Muscle of leg (tissue), 16 donors: ENCODE data around the gene MN1. TPM values are rescaled to one million over a fixed set of nuclear protein-coding genes. Genes with fewer than 3 reads are reported as not detected.

Experiments
- DNase-seq: peaks from one replicate; pipeline ENCODE4 v3.0.0; 2013
- H3K27ac ChIP-seq: one replicate; pipeline ENCODE4 v1.5.1; 2013; ENCODE audit warnings: mild to moderate bottlenecking, low read length, control low read depth
- H3K27me3 ChIP-seq: one replicate; pipeline ENCODE4 v1.6.1; 2013; ENCODE audit warnings: low read length; ENCODE audit not compliant: control insufficient read depth, insufficient read depth
- H3K36me3 ChIP-seq: one replicate; pipeline ENCODE4 v1.6.1; 2013; ENCODE audit warnings: low read length; ENCODE audit not compliant: control insufficient read depth, insufficient read depth
- H3K4me1 ChIP-seq: one replicate; pipeline ENCODE4 v1.6.1; 2013; ENCODE audit warnings: low read length; ENCODE audit not compliant: control insufficient read depth, insufficient read depth
- H3K4me3 ChIP-seq: one replicate; pipeline ENCODE4 v1.5.1; 2013; ENCODE audit warnings: low read length, control low read depth
- H3K9me3 ChIP-seq: replicated peaks from 2 replicates; pipeline ENCODE4 v1.6.1; 2013; ENCODE audit warnings: low read depth, low read length; ENCODE audit not compliant: control insufficient read depth
- WGBS: methylation state at CpG from one replicate; pipeline ENCODE4 v1.1.5; 2013; ENCODE audit warnings: missing lambda C conversion rate; ENCODE audit not compliant: insufficient coverage; 5-methylcytosine and 5-hydroxymethylcytosine counted together
- long read RNA-seq, 11 donors: transcript quantifications; one replicate each; lab custom pipeline, GENCODE V29; 2026
- polyA plus RNA-seq, 8 donors: library from polyadenylated mRNA; unstranded; fragments of 120-200 nt; gene quantifications; one replicate each; pipeline versions ENCODE4 v1.2.1 to v1.2.3, GENCODE V29; 2013; ENCODE audit warnings: inconsistent platforms in 1 of 8, low replicate concordance in 1 of 8; ENCODE audit not compliant: insufficient read length in 8 of 8, insufficient read depth in 1 of 8
- total RNA-seq: library from RNA; stranded (reverse); fragments of 120-200 nt; gene quantifications from one replicate; pipeline ENCODE4 v1.2.4, GENCODE V29; 2013

Gene MN1
- total RNA-seq, result 9.9 TPM
- 10 to 100 TPM in 7 of 8 donors, 1 to 10 TPM in 1; 6.7 to 19.3 (median 14.2) TPM for polyA plus RNA-seq
- long read RNA-seq, donor 1, full-length matches to known transcripts, result 2 of 2 reads
- long read RNA-seq, donor 1, partial matches to known transcripts, result 0 of 2 reads
- long read RNA-seq, donor 1, other reads (novel, unspliced or antisense), result 0 of 2 reads
- long read RNA-seq, donor 2, full-length matches to known transcripts, result 1 of 1 reads
- long read RNA-seq, donor 2, partial matches to known transcripts, result 0 of 1 reads
- long read RNA-seq, donor 2, other reads (novel, unspliced or antisense), result 0 of 1 reads
- long read RNA-seq, donor 3, full-length matches to known transcripts, result 3 of 3 reads
- long read RNA-seq, donor 3, partial matches to known transcripts, result 0 of 3 reads
- long read RNA-seq, donor 3, other reads (novel, unspliced or antisense), result 0 of 3 reads
- long read RNA-seq, donor 4, full-length matches to known transcripts, result 2 of 2 reads
- long read RNA-seq, donor 4, partial matches to known transcripts, result 0 of 2 reads
- long read RNA-seq, donor 4, other reads (novel, unspliced or antisense), result 0 of 2 reads
- long read RNA-seq, donor 5, full-length matches to known transcripts, result 5 of 5 reads
- long read RNA-seq, donor 5, partial matches to known transcripts, result 0 of 5 reads
- long read RNA-seq, donor 5, other reads (novel, unspliced or antisense), result 0 of 5 reads
- long read RNA-seq, donor 6, full-length matches to known transcripts, result 6 of 6 reads
- long read RNA-seq, donor 6, partial matches to known transcripts, result 0 of 6 reads
- long read RNA-seq, donor 6, other reads (novel, unspliced or antisense), result 0 of 6 reads
- long read RNA-seq, donor 7, full-length matches to known transcripts, result 3 of 3 reads
- long read RNA-seq, donor 7, partial matches to known transcripts, result 0 of 3 reads
- long read RNA-seq, donor 7, other reads (novel, unspliced or antisense), result 0 of 3 reads
- long read RNA-seq, donor 8, full-length matches to known transcripts, result 1 of 1 reads
- long read RNA-seq, donor 8, partial matches to known transcripts, result 0 of 1 reads
- long read RNA-seq, donor 8, other reads (novel, unspliced or antisense), result 0 of 1 reads
- long read RNA-seq, donor 9, full-length matches to known transcripts, result 3 of 3 reads
- long read RNA-seq, donor 9, partial matches to known transcripts, result 0 of 3 reads
- long read RNA-seq, donor 9, other reads (novel, unspliced or antisense), result 0 of 3 reads
- long read RNA-seq, donor 10, full-length matches to known transcripts, result 3 of 3 reads
- long read RNA-seq, donor 10, partial matches to known transcripts, result 0 of 3 reads
- long read RNA-seq, donor 10, other reads (novel, unspliced or antisense), result 0 of 3 reads
- long read RNA-seq, donor 11, full-length matches to known transcripts, result 6 of 6 reads
- long read RNA-seq, donor 11, partial matches to known transcripts, result 0 of 6 reads
- long read RNA-seq, donor 11, other reads (novel, unspliced or antisense), result 0 of 6 reads

DNA sequence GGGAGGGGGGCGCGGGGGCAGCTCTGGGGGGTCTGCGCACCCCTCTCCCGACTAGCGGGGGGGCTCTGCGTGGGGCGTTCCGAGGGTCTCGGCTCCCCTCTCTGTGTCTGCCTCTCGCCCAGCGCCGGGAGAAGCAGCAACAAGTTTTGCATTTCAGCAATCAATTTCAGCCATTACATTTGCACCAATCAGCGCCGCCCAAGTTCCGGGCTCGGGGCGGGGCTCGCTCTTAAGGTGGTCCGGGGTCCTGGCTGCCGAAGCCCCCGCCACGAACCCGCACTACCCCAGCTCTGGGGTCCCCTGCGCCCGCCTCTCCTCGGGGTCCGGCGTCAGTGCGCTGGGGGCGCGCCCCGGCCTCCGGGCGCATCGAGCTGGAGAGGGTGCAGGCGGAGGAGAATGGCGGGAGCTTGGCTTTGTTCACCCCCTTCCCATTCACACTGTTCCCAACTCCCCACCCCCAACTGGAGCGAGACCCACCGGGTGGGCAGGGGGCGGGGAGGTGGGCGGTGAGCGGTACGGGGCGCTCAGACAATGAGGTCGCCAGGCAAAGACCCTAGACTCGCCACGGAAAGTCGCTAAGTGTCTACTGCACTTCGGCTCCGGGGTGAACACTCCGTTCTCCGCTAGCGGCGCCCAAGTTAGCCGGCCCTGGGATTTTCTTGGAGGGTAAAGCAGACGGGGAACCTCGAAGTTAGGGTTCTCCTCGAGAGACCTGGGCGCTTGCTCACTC lies at the start of gene MN1:
TSS of gene MN1 (minus strand) at position 141 of the 730 bp plus-strand sequence. CDS start 1,213 bp downstream, outside the sequence.
- no peaks in the 10 kb centered on the region for H3K9me3 ChIP-seq
- H3K27ac ChIP-seq, result peak within 1 kb of the TSS; percentile 40
- peaks cover 54% of the 10 kb centered on the region for H3K27me3 ChIP-seq
- whole genome bisulfite sequencing, result under 1% methylated on average over 35 of the region's 59 CpGs
- peak; percentile 88 for DNase-seq
- H3K4me1 ChIP-seq, result peaks cover 40% of the 10 kb centered on the region
- H3K36me3 ChIP-seq, result peaks cover 4% of the 10 kb centered on the region
- peak within 1 kb of the TSS; percentile 65 for H3K4me3 ChIP-seq

DNA sequence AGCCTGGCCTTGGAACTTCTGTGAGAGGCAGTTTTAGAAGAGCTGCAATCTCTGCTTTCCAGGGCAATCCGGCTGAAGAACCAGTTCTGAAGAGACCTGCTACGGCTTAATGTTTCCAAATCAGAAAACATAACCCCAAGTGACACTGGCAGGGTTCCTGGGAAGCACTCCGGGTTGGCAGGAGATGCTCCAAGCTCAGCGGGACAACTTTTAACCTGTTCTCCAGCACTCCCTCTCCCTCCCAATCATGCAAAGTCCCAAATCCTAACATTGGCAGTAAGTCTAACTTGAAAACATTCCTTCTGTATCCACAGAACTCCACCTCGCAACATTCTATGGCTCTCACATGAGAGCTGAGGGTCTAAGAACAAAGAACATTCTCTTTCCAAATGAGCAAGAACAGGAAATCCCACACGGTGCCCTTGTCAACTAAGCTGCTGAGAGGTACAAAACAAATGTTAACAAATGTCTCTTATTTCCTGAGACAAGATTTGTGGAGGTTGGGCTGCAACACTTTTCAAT lies 48.5 kb upstream of the MN1 start:
- H3K9me3 ChIP-seq, result no peaks in the 10 kb centered on the region
- peaks cover 47% of the 10 kb centered on the region for H3K36me3 ChIP-seq
- H3K4me3 ChIP-seq, result no peak overlapping the region
- peak; percentile 78 for DNase-seq
- peak overlapping the region; percentile 49 for H3K27ac ChIP-seq
- 17% methylated on average over 4 of the region's 6 CpGs for WGBS
- peaks cover 25% of the 10 kb centered on the region for H3K4me1 ChIP-seq
- H3K27me3 ChIP-seq, result no peaks in the 10 kb centered on the region

DNA sequence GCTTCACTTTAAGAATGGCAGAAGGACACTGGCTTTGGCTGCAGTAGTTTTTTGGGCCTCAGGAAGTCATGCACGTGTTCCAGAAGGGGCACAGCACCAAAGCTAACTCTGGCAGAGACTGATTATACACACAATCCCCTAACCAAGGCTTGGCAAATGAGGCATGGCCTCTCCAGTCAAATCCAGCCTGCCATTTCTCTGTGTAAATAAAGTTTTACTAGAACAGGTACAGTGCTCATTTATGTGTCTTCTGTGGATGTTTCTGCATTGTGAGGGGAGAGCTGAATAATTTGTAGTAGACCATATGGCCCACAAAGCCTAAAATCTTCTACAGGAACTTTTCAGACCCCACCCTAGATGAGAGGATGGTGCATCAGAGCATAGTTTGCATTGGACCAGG lies 46.4 kb upstream of the MN1 start:
- Histone ChIP-seq H3K4me1 (peaks cover 39% of the 10 kb centered on the region), H3K27me3 (no peaks in the 10 kb centered on the region), H3K9me3 (no peaks in the 10 kb centered on the region), H3K36me3 (peaks cover 39% of the 10 kb centered on the region), H3K4me3 (no peak overlapping the region), H3K27ac (no peak overlapping the region)
- no CpG with 5 or more reads among the region's 1 CpG for WGBS
- DNase-seq, result no peak

GRCh38 chr22:27846910-27847309 lies 45.4 kb upstream of the MN1 start:
- H3K4me1 ChIP-seq, result peaks cover 49% of the 10 kb centered on the region
- peaks cover 33% of the 10 kb centered on the region for H3K36me3 ChIP-seq
- no peak overlapping the region for H3K27ac ChIP-seq
- no peaks in the 10 kb centered on the region for H3K27me3 ChIP-seq
- H3K4me3 ChIP-seq, result no peak overlapping the region
- H3K9me3 ChIP-seq, result no peaks in the 10 kb centered on the region
- WGBS, result 100% methylated on average over 1 of the region's 9 CpGs
- DNase-seq, result no peak

GRCh38 chr22:27846248-27846757 lies 44.7 kb upstream of the MN1 start:
- no CpG with 5 or more reads among the region's 5 CpGs for WGBS
- no peak for DNase-seq
- peaks cover 29% of the 10 kb centered on the region for H3K36me3 ChIP-seq

DNA sequence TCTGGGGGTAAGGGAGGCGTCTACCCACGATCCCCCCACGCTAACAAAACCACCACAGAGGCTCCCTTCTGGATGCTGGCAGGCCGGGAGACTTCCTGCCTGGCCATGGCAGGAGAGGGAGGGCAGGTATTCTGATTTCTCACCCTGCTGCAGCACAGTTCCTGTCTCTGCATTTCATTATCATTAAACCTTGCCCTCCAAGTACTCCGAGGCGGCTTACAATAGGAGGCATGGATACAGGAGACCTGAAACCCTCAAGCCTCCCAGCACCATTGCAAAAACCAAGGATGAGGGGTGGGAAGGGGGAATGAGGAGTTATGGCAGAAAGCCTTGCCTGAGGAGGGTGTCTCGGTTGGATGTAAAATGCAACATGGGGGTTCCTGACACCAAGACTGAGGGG lies 44.1 kb upstream of the MN1 start:
- Histone ChIP-seq H3K4me3 (no peak overlapping the region), H3K4me1 (peaks cover 50% of the 10 kb centered on the region), H3K27me3 (no peaks in the 10 kb centered on the region), H3K36me3 (peaks cover 27% of the 10 kb centered on the region), H3K9me3 (no peaks in the 10 kb centered on the region), H3K27ac (peak overlapping the region; percentile 69)
- 50% methylated on average over 2 of the region's 7 CpGs for WGBS
- DNase-seq, result no peak

More at GRCh38 chr22:27846248-27846757, 44.7 kb upstream of the MN1 start:
- Histone ChIP-seq H3K4me3 (no peak overlapping the region), H3K27ac (no peak overlapping the region), H3K9me3 (no peaks in the 10 kb centered on the region), H3K27me3 (no peaks in the 10 kb centered on the region), H3K4me1 (peaks cover 51% of the 10 kb centered on the region)

- peak; percentile 89 for DNase-seq
- Histone ChIP-seq H3K36me3 (peaks cover 23% of the 10 kb centered on the region), H3K4me3 (no peak overlapping the region), H3K27me3 (no peaks in the 10 kb centered on the region), H3K4me1 (peaks cover 43% of the 10 kb centered on the region), H3K9me3 (no peaks in the 10 kb centered on the region), H3K27ac (peak overlapping the region; percentile 69)
- 83% methylated on average over 6 of the region's 20 CpGs for WGBS
Observed at GRCh38 chr22:27844656-27845591, 43.4 kb upstream of the MN1 start.

- Histone ChIP-seq H3K9me3 (no peaks in the 10 kb centered on the region), H3K4me3 (no peak overlapping the region), H3K4me1 (peaks cover 37% of the 10 kb centered on the region), H3K27me3 (no peaks in the 10 kb centered on the region), H3K36me3 (peaks cover 23% of the 10 kb centered on the region), H3K27ac (no peak overlapping the region)
- no peak for DNase-seq
- WGBS, result 89% methylated on average over 2 of the region's 6 CpGs
Observed at GRCh38 chr22:27844256-27844655, 42.7 kb upstream of the MN1 start.
